Posterior vena cava (tissue), 2 donors: ENCODE results near the gene CSMD2. TPM values are rescaled to one million over a fixed set of nuclear protein-coding genes. Genes with fewer than 3 reads are reported as not detected.

ENCODE experiments used
- DNase-seq: peaks from one replicate; pipeline ENCODE4 v3.0.0-alpha.2; 2020; ENCODE audit warnings: low spot score
- intact Hi-C, 2 donors: fragments of 100-400 bp; cut with DNase I; formaldehyde crosslinking; loops; one replicate each; pipeline versions ENCODE4 v1.14.1 to v1.14.2; 2022 to 2023
- total RNA-seq, 2 donors: library from RNA; stranded (reverse); fragmentation: NEBNext Ultra II Directional; extraction: Animal tissue kit (Norgen Biotek cat#: 25700); gene quantifications; one replicate each; pipeline ENCODE4 v1.2.1, GENCODE V29; 2021
- donor health status: DM: yes; HTN: yes; CAD: no.
- donor health status: DM: yes; HTN: yes; CAD: no.

CSMD2 gene
- total RNA-seq, 2 donors from 2014 or later, result 2.4 to 3.1 TPM

DNA sequence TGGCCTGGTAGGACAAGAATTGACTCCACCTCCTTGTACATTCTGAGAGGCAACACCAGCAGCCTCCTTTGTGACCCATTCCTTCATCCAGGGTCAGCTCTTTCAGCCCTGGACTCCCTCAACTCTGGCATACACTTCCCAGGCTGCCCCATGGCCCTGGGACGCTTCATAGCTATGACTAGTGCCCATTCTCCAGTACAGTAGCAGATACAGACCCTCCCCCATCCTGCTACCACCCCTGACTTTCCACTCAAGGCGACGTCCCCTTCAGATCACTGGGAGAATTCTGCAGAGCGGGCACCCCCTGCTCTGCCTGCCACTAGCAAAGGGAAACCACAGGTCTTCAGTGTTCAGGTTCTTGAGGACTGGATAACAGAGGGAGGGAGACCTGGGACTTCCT lies 400.9 kb downstream of the CSMD2 start:
- intact Hi-C loops, result loop anchor here in 1 of 2 donors (10.0 kb wide), 1 partner anchor 131 kb away; no protein-coding TSS in a partner anchor
- no peak for DNase-seq

GRCh38 chr1:33763406-33763805 lies 401.6 kb downstream of the CSMD2 start:
- intact Hi-C loops, result loop anchor here in 1 of 2 donors (10.0 kb wide), 1 partner anchor 131 kb away; no protein-coding TSS in a partner anchor
- DNase-seq, result no peak

DNA sequence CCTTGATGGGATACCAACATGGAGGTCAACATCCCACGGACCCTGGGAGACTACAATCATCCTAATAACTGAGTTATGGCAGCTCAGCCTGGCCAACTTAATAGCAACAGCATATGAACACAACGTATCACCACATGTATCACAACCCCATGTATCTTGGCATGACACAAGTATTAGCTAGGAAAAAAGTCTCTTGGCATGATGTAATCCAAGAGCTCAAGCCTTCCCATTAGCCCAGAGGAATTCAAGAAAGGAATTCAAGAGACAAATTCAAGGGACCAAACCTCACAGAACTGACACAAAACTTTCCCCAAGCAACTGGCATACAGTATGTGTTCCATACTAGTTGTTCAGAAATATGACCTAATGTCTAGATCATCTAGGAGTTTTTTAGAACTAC lies 402.1 kb downstream of the CSMD2 start:
- intact Hi-C loops, result loop anchor here in 1 of 2 donors (10.0 kb wide), 1 partner anchor 132 kb away; no protein-coding TSS in a partner anchor

GRCh38 chr1:33762109-33762830 lies 402.8 kb downstream of the CSMD2 start:
- no peak for DNase-seq
- intact Hi-C loops, result loop anchor here in 1 of 2 donors (10.0 kb wide), 1 partner anchor 133 kb away; no protein-coding TSS in a partner anchor

More for the DNA sequence above, 402.1 kb downstream of the CSMD2 start:
- DNase-seq, result no peak

DNA sequence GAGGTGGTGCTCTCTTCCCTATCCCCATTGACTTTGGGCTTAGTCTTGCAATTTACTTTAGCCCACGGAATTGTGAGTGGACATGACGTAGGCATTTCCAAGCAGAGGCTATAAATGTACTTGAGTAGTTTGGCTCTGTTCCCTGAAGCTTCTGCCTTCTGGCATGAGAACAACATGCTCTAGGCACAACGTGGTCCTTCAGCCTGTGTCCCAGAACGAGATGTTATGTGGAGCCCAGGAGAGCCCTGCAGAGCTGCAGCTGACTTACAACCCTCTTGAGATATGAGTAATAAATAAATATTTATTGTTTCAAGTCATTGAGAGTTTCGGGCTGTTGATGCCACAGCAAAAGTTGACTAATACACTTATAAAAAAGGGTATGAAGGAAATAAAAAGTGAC lies 406.3 kb downstream of the CSMD2 start:
- intact Hi-C loops, result no loop called here
- DNase-seq, result no peak

- no peak for DNase-seq
- intact Hi-C loops, result no loop called here
These were observed 411.8 kb downstream of the CSMD2 start for GRCh38 chr1:33753087-33753856.

- intact Hi-C loops, result no loop called here
- DNase-seq, result no peak
These were observed 419.1 kb downstream of the CSMD2 start for GRCh38 chr1:33745942-33746341.

GRCh38 chr1:33743221-33743998 lies 421.6 kb downstream of the CSMD2 start:
- no peak for DNase-seq
- intact Hi-C loops, result no loop called here

DNA sequence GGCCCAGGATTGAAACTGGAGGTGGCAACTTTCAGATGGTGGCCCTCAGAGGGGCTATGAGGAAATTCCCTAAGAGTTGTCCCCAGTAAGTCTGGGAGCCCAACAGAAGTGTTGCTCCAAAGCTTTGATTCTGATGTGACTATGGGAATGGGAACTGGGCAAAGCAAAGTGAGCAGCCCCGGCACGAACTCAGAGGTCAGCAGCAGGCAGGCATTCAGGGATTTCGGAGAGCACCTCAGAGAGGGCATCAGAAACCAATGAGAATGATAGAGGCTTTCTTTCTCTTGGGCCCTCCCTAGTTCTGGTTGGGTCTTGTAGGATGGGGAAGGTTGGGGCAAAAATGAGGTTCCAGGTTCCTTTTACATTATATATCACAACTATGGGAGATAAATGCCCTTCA lies 422.4 kb downstream of the CSMD2 start:
- intact Hi-C loops, result no loop called here
- no peak for DNase-seq

DNA sequence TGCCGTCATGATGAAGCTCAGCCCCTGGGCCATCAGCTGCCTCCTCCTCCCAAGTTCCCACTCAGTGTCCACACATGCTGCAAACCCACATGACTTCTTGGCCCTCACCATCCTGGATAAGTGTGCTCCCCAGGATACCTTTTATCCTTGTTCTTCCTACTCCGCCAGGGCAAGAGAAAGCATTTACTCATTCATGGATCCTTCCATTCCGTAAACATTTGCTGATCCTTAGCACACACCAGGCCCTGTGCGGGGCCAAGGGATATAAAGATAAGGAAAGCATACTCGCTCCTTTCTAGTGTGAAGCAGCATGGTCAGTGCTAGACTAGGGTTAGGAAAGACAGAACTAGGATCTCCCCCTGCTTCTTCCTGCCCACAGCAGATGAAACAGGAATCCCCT lies 423.3 kb downstream of the CSMD2 start:
- DNase-seq, result no peak
- intact Hi-C loops, result no loop called here

- no peak for DNase-seq
- intact Hi-C loops, result no loop called here
These were observed 424.8 kb downstream of the CSMD2 start for GRCh38 chr1:33740040-33740744.

GRCh38 chr1:33738976-33739375 lies 426.1 kb downstream of the CSMD2 start:
- no peak for DNase-seq
- intact Hi-C loops, result loop anchor here (5.0 kb wide), 1 partner anchor 423 kb away; no protein-coding TSS in a partner anchor

DNA sequence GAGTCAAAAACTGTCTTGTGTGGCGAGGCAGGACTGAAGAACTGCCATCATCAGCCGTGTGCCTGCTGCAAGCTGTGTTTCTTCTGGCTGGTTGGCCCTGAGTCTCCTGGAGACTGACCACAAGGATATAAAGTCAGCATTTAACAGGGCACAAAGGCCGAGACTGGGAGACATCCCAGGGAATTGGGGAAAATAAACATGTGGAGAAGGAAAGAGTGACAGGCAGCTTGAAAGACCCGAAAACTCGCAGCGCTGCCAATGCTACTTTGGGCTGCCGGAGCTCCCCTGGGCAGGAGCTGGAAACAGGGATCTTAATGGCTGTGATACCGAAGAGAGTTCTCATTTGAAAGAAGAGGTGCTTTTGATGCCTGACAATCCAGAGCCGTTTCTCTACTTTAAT lies 426.5 kb downstream of the CSMD2 start:
- no peak for DNase-seq
- intact Hi-C loops, result loop anchor here (5.0 kb wide), 1 partner anchor 424 kb away; no protein-coding TSS in a partner anchor

DNA sequence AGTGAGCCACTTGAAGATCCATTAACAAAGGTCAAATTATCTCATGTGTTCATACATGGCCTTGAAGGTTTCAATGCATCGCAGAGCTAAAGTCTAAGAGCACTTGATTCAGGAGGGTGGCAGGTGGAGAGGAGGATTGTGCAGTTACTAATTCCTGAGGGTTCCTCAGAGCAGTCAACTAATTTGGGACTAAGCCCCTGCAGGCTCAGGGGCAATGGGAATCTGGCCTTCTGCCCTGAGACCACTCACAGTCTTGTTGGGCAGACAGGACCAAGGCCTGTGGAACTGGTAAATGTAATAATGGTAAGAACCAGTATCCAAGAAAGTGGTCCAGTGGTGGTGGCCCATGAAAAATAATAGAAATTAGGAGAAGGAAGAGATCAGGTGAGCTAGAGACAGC lies 428.5 kb downstream of the CSMD2 start:
- intact Hi-C loops, result loop anchor here (5.0 kb wide), 1 partner anchor 426 kb away; no protein-coding TSS in a partner anchor
- DNase-seq, result no peak

DNA sequence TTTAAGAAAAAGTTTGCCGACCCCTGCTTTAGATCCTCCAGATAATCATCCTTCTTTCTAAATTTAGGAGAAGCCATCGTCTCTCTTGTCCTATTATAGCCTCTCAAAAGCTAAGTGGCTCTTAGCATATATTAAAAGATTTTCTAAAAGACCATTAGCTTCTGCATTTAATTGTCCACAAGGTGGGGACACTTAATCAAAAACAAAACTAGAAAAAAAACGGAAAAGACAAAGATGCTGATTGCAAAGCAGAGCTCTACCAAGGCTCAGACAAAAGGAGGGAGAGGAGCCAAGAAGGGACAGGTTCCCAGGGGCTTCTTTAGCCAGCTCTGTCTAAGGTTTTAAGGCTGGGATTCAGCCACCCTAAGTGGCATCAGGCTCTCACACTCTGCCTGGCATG lies 429.4 kb downstream of the CSMD2 start:
- intact Hi-C loops, result loop anchor here (5.0 kb wide), 1 partner anchor 427 kb away; no protein-coding TSS in a partner anchor
- no peak for DNase-seq

- DNase-seq, result no peak
- intact Hi-C loops, result no loop called here
These were observed 437.7 kb downstream of the CSMD2 start for GRCh38 chr1:33727310-33727709.

DNA sequence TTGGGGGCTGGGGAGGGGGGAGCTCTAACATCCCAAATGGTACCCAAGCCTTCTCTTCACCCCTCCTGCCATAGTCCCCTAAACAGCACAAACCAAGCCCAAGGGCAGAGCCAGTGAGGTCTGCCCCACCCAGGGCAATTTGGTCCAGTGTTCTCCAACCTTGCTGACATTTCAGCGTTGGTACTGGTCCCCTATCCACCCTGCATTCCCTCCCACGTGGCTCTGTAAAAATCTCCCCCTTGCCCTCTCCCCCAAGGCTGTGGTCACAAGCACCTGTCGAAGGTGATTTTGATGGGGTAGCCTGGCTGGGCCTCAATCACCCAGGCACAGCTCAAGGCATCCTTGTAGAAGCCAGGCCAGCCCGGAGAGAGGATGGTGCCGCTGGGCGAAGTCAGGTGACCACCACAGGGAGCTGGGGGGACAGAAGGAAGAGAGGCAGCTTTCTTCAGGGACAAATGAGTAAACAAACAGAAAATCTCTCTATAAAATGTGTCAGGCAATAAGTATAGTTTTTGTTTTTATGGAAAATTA lies 438.7 kb downstream of the CSMD2 start:
- intact Hi-C loops, result no loop called here

GRCh38 chr1:33725556-33726160 lies 439.4 kb downstream of the CSMD2 start:
- no peak for DNase-seq
- intact Hi-C loops, result no loop called here

More for the DNA sequence above, 438.7 kb downstream of the CSMD2 start:
- DNase-seq, result no peak
